Measurements from ENCODE around the gene TUBB1. TPM values are rescaled to one million over a fixed set of nuclear protein-coding genes. Genes with fewer than 3 reads are reported as not detected.

TUBB1 gene
- total RNA-seq, 2 donors from 2014 or later = not detected

GRCh38 chr20:59001449-59002171, 17.6 kb upstream of the TUBB1 start:
- H3K9me3 Mint-ChIP-seq = no peaks in the 10 kb centered on the region
- peaks cover 52% of the 10 kb centered on the region for H3K36me3 Mint-ChIP-seq (ENCODE audit: low read depth)
- no peak overlapping the region for H3K4me3 Mint-ChIP-seq
- DNase-seq = no peak
- Histone ChIP-seq H3K4me1 (ENCODE audit: control insufficient read depth, insufficient read depth, low read length) (no peaks in the 10 kb centered on the region), H3K36me3 (ENCODE audit: control insufficient read depth, insufficient read depth, low read length) (peaks cover 9% of the 10 kb centered on the region), H3K9me3 (ENCODE audit: control insufficient read depth, low read length) (no peaks in the 10 kb centered on the region), H3K27me3 (ENCODE audit: control insufficient read depth, insufficient read depth, low read length, poor library complexity, severe bottlenecking) (no peaks in the 10 kb centered on the region), H3K9ac (ENCODE audit: extremely low read depth, low read length, poor library complexity, severe bottlenecking) (no peak overlapping the region), H3K27ac (ENCODE audit: low read depth, low read length) (no peak overlapping the region), H3K4me3 (ENCODE audit: low read length) (no peak overlapping the region)
- H3K4me1 Mint-ChIP-seq = peaks cover 2% of the 10 kb centered on the region
- peaks cover 2% of the 10 kb centered on the region for H3K27me3 Mint-ChIP-seq (ENCODE audit: insufficient read depth)
- no peak for TF ChIP-seq CTCF (conservative IDR thresholded peaks at IDR 0.05)
- WGBS, 2 experiments (ENCODE audit: insufficient coverage in 1 of 2, insufficient read length in 1 of 2) = 92 to 98% methylated on average over 18 to 27 of the region's 27 CpGs
- no peak overlapping the region for H3K27ac Mint-ChIP-seq

- H3K4me1 Mint-ChIP-seq = peaks cover 2% of the 10 kb centered on the region
Observed at GRCh38 chr20:59002388-59002787, 16.8 kb upstream of the TUBB1 start.

GRCh38 chr20:59002874-59003399, 16.3 kb upstream of the TUBB1 start:
- H3K4me3 ChIP-seq (ENCODE audit: low read length) = no peak overlapping the region
- H3K9me3 ChIP-seq (ENCODE audit: control insufficient read depth, low read length) = no peaks in the 10 kb centered on the region
- H3K36me3 Mint-ChIP-seq (ENCODE audit: low read depth) = peaks cover 42% of the 10 kb centered on the region
- no peaks in the 10 kb centered on the region for H3K36me3 ChIP-seq (ENCODE audit: control insufficient read depth, insufficient read depth, low read length)
- H3K27me3 Mint-ChIP-seq (ENCODE audit: insufficient read depth) = peaks cover 3% of the 10 kb centered on the region
- H3K9ac ChIP-seq (ENCODE audit: extremely low read depth, low read length, poor library complexity, severe bottlenecking) = no peak overlapping the region
- H3K4me1 ChIP-seq (ENCODE audit: control insufficient read depth, insufficient read depth, low read length) = no peaks in the 10 kb centered on the region
- H3K27ac ChIP-seq (ENCODE audit: low read depth, low read length) = no peak overlapping the region
- WGBS, 2 experiments (ENCODE audit: insufficient coverage in 1 of 2, insufficient read length in 1 of 2) = 86 to 91% methylated on average over 12 to 17 of the region's 17 CpGs
- no peak overlapping the region for H3K27ac Mint-ChIP-seq
- no peaks in the 10 kb centered on the region for H3K9me3 Mint-ChIP-seq
- peaks cover 5% of the 10 kb centered on the region for H3K27me3 ChIP-seq (ENCODE audit: control insufficient read depth, insufficient read depth, low read length, poor library complexity, severe bottlenecking)
- no peak for DNase-seq
- H3K4me1 Mint-ChIP-seq = peaks cover 2% of the 10 kb centered on the region
- no peak overlapping the region for H3K4me3 Mint-ChIP-seq
- TF ChIP-seq CTCF (conservative IDR thresholded peaks at IDR 0.05) = no peak

More at GRCh38 chr20:59002388-59002787, 16.8 kb upstream of the TUBB1 start:
- H3K36me3 Mint-ChIP-seq (ENCODE audit: low read depth) = peaks cover 47% of the 10 kb centered on the region
- no peak overlapping the region for H3K4me3 ChIP-seq (ENCODE audit: low read length)
- TF ChIP-seq CTCF (conservative IDR thresholded peaks at IDR 0.05) = no peak
- WGBS, 2 experiments (ENCODE audit: insufficient coverage in 1 of 2, insufficient read length in 1 of 2) = 85 to 87% methylated on average over 3 to 8 of the region's 8 CpGs
- DNase-seq = no peak
- H3K36me3 ChIP-seq (ENCODE audit: control insufficient read depth, insufficient read depth, low read length) = peaks cover 5% of the 10 kb centered on the region
- no peaks in the 10 kb centered on the region for H3K9me3 ChIP-seq (ENCODE audit: control insufficient read depth, low read length)
- no peaks in the 10 kb centered on the region for H3K9me3 Mint-ChIP-seq
- no peaks in the 10 kb centered on the region for H3K4me1 ChIP-seq (ENCODE audit: control insufficient read depth, insufficient read depth, low read length)
- H3K4me3 Mint-ChIP-seq = no peak overlapping the region
- H3K27ac Mint-ChIP-seq = no peak overlapping the region
- peaks cover 2% of the 10 kb centered on the region for H3K27me3 Mint-ChIP-seq (ENCODE audit: insufficient read depth)
- no peak overlapping the region for H3K27ac ChIP-seq (ENCODE audit: low read depth, low read length)
- no peak overlapping the region for H3K9ac ChIP-seq (ENCODE audit: extremely low read depth, low read length, poor library complexity, severe bottlenecking)
- no peaks in the 10 kb centered on the region for H3K27me3 ChIP-seq (ENCODE audit: control insufficient read depth, insufficient read depth, low read length, poor library complexity, severe bottlenecking)
